Measurements from ENCODE around the gene TMEM222.

DNA sequence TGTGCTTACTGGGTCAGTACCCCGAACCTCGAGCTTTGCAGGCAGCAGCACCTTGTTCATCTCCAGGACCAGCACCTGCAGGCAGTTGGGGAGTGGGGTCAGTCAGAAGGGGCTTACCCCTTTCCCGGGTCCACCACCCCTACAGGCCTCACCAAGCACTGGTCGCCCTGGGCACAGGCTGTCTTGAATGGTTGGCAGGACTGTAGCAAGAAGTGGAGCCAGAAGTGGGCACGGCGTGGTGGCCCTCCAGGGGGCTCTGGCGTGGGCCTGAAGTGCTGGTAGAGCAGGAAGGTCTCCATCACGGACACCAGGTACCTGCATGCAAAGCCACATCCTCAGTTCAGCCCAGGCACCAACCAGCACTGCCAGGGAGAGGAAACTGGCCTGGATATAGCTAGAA lies 39.6 kb downstream of the TMEM222 start:
- no peak for TF ChIP-seq GATA2 (IDR thresholded peaks at IDR 0.05; ENCODE audit: low read depth, low read length)
- TF ChIP-seq GATA3 (IDR thresholded peaks at IDR 0.05; ENCODE audit: low read depth, low read length), result no peak
